ENCODE measurements around the gene XYLT1.

The XYLT1 gene

DNA sequence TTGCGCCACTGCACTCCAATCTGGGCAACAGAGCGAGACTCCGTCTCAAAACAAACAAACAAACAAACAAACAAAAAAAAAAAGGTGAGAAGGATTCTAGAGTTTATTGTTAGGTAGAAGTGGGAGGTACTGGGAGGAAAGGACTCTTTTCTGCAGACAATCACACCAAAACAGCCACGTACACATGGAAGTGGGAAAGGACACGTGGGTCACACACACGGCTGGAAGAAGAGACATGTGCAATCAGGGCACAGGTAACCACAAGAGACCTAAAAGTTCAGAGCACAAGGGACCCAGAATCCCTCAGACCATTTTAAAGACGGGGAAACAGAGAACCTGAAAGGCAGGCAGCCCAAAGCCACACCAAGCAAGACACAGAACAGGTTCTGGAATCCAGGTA is 20.5 kb downstream of the XYLT1 start:
- no peak for TF ChIP-seq CTCF (IDR thresholded peaks at IDR 0.05)

DNA sequence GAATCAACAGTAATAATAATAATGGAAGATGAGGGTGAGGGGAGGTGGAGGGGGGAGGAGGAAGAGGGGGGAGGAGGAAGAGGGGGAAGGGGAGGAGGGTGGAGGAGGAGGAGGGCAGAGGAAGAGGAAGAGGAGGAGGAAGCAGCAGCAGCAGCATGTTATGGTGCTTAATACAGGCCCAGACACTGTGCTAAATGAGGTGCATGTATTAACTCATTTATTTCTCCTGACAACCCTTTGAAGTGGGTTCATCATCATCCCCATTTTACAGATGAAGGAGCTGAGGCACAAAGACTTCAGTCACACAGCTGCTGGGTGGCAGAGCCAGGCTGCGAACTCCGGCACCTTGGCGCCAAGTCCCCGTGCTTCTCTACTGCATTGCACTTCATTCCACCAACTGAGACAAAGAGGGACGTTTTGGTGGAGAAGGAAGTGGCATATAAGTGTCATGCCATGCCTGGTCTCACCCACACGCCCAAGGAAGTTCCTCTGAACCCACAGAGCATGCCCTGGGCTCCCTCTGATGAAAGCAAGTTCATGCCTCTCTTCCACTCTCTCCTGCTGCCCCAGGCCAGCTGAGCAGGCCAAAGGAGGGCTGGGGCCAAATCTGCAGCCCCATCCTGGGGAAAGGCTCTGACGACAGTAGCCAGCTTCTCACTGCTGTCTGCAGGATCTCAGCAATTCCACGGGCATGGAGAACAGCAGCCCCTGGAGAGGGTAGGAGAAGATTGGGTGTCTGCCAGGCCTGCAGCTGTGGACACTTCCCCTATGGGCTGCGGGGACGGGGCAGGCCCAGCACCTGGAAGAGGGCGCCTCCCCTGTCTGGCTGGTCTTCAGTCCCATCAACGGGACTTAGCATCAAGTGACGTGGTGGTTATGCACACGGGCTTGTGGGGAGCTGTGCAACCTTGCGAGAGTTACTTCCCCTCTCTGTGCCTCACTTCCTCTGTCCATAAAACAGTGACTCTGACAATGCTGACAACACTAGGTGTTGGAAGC is 21.8 kb downstream of the XYLT1 start:
- no peak for TF ChIP-seq CTCF (IDR thresholded peaks at IDR 0.05)

GRCh38 chr16:17447101-17447569 is 23.6 kb downstream of the XYLT1 start:
- no peak for TF ChIP-seq CTCF (IDR thresholded peaks at IDR 0.05)

DNA sequence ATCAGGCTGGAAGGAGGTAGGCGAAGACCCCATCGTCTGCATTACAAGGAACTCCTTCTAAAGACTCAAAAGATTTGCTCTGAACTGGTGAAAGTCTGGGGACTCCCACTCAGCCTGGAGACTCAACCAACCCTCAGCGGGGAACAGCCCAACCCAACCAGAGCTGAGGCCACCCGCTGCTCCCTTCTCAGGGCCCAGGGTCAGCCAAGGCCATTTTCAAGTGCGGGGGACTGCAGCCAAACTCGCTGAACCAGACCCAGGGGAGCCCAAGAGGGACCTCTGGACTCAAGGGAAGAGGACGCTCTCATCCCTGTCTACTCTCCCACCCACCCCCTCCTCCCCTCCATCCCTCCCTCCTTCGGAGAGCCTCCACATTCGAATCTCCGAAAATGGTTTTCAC is 24.1 kb downstream of the XYLT1 start:
- TF ChIP-seq CTCF (IDR thresholded peaks at IDR 0.05): no peak

DNA sequence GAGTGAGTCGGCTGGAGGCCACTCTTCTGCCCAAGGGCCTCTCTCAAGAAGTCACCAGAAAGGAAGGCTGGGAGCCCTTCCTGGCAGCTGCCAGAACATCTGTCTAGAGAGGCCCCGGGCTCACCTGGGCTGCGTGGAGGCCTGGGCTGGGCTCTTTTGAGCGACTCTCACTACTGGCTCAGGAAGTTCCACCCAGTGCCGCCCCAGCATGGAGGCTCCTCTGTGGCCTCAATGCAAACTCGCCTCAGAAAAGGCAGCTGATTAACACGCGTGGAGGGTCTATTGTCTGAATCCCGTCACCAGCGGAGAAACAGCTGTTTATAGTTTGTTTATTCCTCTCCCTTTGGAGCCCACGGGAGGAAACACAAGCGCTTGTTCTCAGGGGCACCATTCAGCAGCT is 25.3 kb downstream of the XYLT1 start:
- TF ChIP-seq CTCF (IDR thresholded peaks at IDR 0.05): no peak

DNA sequence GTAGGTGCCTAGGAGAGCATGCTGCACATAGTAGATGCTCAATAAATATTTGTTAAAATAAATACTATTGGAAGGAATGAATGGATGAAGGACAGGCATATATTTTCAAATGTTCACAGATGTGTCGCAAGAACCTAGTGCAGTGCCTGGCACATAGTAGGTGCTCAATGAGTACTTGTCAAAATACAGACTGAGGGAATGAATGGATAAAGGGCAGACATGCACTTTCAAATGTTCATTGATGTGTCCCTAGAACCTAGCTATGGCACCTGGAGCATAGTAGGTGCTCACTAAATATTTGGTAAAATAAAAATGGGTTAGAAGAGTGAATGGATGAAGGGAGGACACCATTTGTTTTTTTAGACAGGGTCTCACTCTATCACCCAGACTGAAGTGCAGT is 26.1 kb downstream of the XYLT1 start:
- no peak for TF ChIP-seq CTCF (IDR thresholded peaks at IDR 0.05)

DNA sequence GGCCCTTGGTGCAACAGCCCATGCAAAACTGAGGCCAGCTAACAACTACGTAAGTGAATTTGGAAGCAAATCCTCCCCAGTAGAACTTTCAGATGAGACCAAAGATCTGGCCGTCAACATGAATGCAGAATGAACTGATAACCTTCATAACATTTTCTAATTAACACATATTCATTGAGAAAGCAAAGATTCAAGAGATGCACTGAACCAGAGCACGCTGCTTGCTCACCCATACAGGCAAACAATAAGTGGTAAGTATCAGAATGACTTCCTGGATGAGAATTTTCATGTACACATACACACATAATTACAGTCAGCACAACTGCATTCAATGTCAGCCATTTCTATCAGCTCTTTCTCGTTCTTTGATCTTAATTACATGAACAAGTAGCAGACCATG is 30.6 kb downstream of the XYLT1 start:
- no peak for TF ChIP-seq CTCF (IDR thresholded peaks at IDR 0.05)
